Ascending aorta (tissue), 2 donors: ENCODE measurements around the gene RND3. TPM values are rescaled to one million over a fixed set of nuclear protein-coding genes. Genes with fewer than 3 reads are reported as not detected.

Source experiments
- DNase-seq, 2 donors: peaks; one replicate each; pipeline ENCODE4 v3.0.0-alpha.2; 2019; ENCODE audit warnings: low spot score in 2 of 2
- H3K27ac ChIP-seq, 2 donors: fragments of 200-600 bp; sonication (generic); one replicate each; pipeline ENCODE4 v1.5.1; 2016 to 2017; ENCODE audit warnings: mild to moderate bottlenecking in 1 of 2
- H3K27me3 ChIP-seq: fragments of 200-600 bp; sonication (generic); one replicate; pipeline ENCODE4 v1.5.1; 2017
- H3K36me3 ChIP-seq, 2 donors: fragments of 200-600 bp; sonication (generic); one replicate each; pipeline ENCODE4 v1.5.1; 2016
- H3K4me1 ChIP-seq, 2 donors: fragments of 200-600 bp; sonication (generic); one replicate each; pipeline ENCODE4 v1.5.1; 2016 to 2017; ENCODE audit warnings: mild to moderate bottlenecking in 1 of 2
- H3K4me3 ChIP-seq, 2 donors: fragments of 200-600 bp; sonication (generic); one replicate each; pipeline ENCODE4 v1.5.1; 2016 to 2017; ENCODE audit warnings: mild to moderate bottlenecking in 1 of 2
- H3K9me3 ChIP-seq, 2 donors: fragments of 200-600 bp; sonication (generic); one replicate each; pipeline ENCODE4 v1.5.1; 2016
- CTCF ChIP-seq, 3 experiments: fragments of 200-600 bp in 2 of 3; fragments of 450-650 bp in 1 of 3; sonication (generic) in 2 of 3; IDR thresholded peaks; one replicate each; pipeline ENCODE4 v1.5.1; 2016 to 2019; ENCODE audit warnings: antibody characterized with exemption in 3 of 3, mild to moderate bottlenecking in 1 of 3, moderate library complexity in 1 of 3
- intact Hi-C: fragments of 100-400 bp; cut with DNase I; formaldehyde crosslinking; loops from one replicate; pipeline ENCODE4 v1.15.1; 2023
- total RNA-seq: library from RNA; depleted of rRNA; stranded (reverse); fragments of >200 nt; gene quantifications from one replicate; pipeline ENCODE4 v1.1.0, GENCODE V29; 2016

Gene RND3
- total RNA-seq, 1 donor from 2014 or later = 10.7 TPM

GRCh38 chr2:150431561-150432311, 55.7 kb downstream of the RND3 start:
- TF ChIP-seq CTCF (IDR thresholded peaks at IDR 0.05) = no peak
- Histone ChIP-seq H3K4me3 (no peak overlapping the region), H3K36me3 (no peaks in the 10 kb centered on the region), H3K27ac (no peak overlapping the region), H3K9me3 (no peaks in the 10 kb centered on the region), H3K4me1 (no peaks in the 10 kb centered on the region), H3K27me3 (no peaks in the 10 kb centered on the region)
- intact Hi-C loops = no loop called here
- no peak for DNase-seq

DNA sequence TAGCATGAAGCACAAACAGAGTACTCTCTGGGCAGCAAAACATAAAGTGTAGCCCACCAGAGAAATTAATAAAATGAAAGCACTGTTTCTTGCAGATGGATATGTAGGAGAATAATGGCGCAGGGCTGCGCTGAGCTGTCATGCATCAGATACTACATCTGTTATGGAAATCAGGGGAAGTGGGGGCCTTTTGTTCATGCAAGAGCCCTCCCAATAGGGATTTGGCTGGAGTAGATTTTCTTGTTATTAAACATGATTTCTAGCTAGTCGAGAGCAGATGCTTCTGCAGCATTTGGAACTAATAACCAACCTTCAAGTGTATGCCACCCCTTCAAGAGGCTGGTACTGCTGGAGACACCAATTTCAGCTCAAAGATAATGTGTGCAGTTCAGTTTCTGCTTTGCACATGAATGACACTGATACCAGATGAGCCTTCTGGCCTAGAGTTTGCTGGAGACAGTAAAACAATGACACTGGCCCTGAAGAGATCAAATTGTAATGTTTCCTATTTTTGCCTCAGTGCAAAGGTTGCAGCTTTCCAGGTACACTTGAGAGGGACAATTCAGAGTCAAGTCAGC, 58.0 kb downstream of the RND3 start:
- no peak for DNase-seq

DNA sequence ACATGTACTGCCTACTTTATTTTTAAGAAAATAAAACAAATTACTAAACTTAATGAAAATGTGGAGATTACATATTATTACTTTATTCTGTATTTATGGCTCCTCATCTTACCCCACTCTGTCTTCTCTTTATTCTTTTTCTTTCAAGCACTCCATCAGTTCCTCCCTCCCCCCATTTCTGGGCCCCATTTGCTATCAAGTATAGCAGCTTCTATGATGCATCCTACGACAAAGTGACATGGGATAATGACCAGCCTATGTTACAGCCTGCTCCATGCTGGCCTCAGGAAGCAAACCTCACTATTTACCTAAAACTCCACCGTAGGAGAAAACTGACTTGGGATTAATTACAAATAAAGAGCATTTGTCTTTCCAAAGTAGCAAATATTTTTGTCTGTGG, 58.8 kb downstream of the RND3 start:
- no peaks in the 10 kb centered on the region for H3K9me3 ChIP-seq
- no peaks in the 10 kb centered on the region for H3K27me3 ChIP-seq

More for the DNA sequence above, 58.0 kb downstream of the RND3 start:
- TF ChIP-seq CTCF (IDR thresholded peaks at IDR 0.05) = no peak
- H3K36me3 ChIP-seq = no peaks in the 10 kb centered on the region
- no peak overlapping the region for H3K4me3 ChIP-seq
- H3K4me1 ChIP-seq = no peaks in the 10 kb centered on the region
- no peaks in the 10 kb centered on the region for H3K9me3 ChIP-seq
- no peaks in the 10 kb centered on the region for H3K27me3 ChIP-seq
- intact Hi-C loops = no loop called here
- H3K27ac ChIP-seq = no peak overlapping the region

DNA sequence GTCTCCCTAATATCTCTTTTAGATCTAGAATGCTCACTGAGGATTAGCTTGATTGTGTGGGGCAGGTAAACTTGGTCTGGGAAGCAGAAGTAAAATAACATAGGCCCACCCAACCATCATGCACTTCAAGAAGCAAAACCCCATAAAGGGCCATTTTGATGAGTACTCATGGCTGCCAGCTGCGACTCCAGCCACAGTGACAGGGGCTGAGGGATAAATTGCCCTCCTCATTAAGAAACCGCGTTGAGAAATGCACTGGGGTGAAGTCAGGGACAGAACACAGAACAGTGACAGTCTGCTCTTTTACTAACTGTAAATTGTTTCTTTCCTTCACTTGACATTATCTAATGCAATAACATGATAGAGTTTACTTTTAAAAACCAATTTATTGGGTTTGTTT, 60.2 kb downstream of the RND3 start:
- Histone ChIP-seq H3K27me3 (no peaks in the 10 kb centered on the region), H3K4me3 (no peak overlapping the region), H3K27ac (no peak overlapping the region), H3K9me3 (no peaks in the 10 kb centered on the region), H3K36me3 (no peaks in the 10 kb centered on the region), H3K4me1 (no peaks in the 10 kb centered on the region)
- no peak for DNase-seq
- TF ChIP-seq CTCF (IDR thresholded peaks at IDR 0.05) = no peak
- intact Hi-C loops = no loop called here

More for the DNA sequence above, 58.8 kb downstream of the RND3 start:
- TF ChIP-seq CTCF (IDR thresholded peaks at IDR 0.05) = no peak
- no peak for DNase-seq
- no peak overlapping the region for H3K4me3 ChIP-seq
- no peaks in the 10 kb centered on the region for H3K36me3 ChIP-seq
- intact Hi-C loops = no loop called here
- no peaks in the 10 kb centered on the region for H3K4me1 ChIP-seq
- H3K27ac ChIP-seq = no peak overlapping the region

GRCh38 chr2:150426724-150427123, 60.7 kb downstream of the RND3 start:
- DNase-seq = no peak
- Histone ChIP-seq H3K27me3 (no peaks in the 10 kb centered on the region), H3K9me3 (no peaks in the 10 kb centered on the region), H3K36me3 (no peaks in the 10 kb centered on the region), H3K4me1 (no peaks in the 10 kb centered on the region), H3K27ac (no peak overlapping the region), H3K4me3 (no peak overlapping the region)
- no peak for TF ChIP-seq CTCF (IDR thresholded peaks at IDR 0.05)
- intact Hi-C loops = no loop called here
